Endometrial microvascular endothelial cells (primary cell): ENCODE results near the gene SLAIN2. TPM values are rescaled to one million over a fixed set of nuclear protein-coding genes. Genes with fewer than 3 reads are reported as not detected.
"Not testable (repeated sequence)": the region's sequence is repeated elsewhere in the genome, so short reads cannot be mapped to it uniquely, and the experiment has no call there.

Experiments
- in situ Hi-C: cut with HindIII; loops from 2 replicates; pipeline ENCODE4 v1.10.0; 2017; ENCODE audit warnings: low sequenced_read_pairs, low pct_unique_long_range_greater_than_20kb; ENCODE audit errors: inconsistent ontology term
- total RNA-seq: library from RNA; depleted of rRNA; stranded (reverse); fragments of >200 nt; gene quantifications from one replicate; pipeline ENCODE4 v1.2.3, GENCODE V29; 2015; ENCODE audit errors: inconsistent ontology term

The SLAIN2 gene
- 67.3 TPM for total RNA-seq

DNA sequence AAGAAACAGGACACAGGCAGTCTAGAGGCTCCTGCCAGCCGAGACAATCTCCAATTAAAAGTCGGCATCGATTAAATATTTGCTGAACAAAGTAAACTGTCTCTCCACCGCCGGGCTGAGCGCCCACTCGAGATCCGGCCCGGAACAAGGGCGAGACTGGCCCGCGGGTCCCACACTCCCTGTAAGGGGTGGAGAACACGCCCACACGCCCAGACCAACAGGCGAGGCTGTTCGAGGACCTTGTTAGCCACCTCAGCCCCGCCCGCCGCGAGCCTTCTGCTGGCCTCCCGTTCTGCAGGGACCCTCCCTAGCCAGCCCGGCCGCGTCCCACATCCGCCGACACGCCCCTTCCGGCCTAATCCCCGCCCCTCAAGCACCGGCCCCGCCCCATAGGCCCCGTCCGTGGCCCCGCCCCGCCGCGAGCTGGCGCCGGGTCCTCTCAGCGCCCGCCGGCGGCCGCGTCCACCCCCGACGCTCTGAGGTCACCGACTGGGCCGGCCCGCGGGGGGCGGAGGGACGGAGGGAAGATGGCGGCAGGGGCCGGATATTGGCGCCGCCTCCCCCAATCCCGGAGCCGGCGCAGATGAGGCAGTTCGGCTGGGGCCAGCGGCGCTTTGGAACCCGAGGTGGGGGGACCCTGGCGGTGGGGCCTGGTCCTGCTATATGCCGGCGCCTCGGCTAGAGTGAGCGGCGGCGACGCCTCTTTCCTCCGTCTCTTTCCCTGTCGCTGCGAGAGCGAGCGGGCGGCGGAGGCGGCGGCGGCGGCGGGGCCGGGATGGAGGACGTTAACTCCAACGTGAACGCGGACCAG lies at the start of gene SLAIN2:
TSS of gene SLAIN2 (plus strand) at position 565 of the 811 bp plus-strand sequence. CDS start at position 776, 211 bp downstream.
- in situ Hi-C loops: no loop called here

DNA sequence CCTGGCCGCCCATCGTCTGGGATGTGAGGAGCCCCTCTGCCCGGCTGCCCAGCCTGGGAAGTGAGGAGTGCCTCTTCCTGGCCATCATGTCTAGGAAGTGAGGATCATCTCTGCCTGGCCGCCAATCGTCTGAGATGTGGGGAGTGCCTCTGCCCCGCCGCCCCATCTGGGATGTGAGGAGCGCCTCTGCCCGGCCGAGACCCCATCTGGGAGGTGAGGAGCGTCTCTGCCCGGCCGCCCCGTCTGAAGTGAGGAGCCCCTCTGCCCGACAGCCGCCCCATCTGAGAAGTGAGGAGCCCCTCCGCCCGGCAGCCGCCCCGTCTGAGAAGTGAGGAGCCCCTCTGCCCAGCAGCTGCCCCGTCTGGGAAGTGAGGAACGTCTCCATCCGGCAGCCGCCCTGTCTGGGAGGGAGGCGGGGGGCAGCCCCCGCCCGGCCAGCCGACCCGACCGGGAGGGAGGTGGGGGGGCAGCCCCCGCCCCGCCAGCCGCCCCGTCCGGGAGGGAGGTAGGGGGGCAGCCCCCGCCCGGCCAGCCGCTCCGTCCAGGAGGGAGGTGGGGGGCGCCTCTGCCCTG lies 49.0 kb upstream of the SLAIN2 start:
- in situ Hi-C loops: not testable (repeated sequence)

DNA sequence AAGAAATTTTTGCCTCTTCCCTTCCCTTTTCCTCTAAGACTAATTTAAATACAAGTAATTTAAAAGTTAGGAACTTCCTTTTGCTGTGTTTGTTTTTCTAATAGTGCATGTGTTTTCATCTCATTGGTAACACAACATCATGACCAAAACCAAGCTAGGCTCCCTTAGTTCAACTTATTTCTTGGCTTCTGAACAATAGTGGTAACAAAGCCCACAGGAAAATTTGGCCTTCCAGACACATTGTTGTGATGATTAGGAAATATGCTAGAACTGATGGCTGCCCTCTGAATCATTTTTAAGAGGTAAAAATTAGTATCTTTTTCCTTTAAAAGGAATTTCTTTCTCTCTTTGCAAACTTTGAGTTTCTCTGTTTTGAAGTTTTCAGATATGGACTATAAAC lies 46.2 kb upstream of the SLAIN2 start:
- in situ Hi-C loops: no loop called here

DNA sequence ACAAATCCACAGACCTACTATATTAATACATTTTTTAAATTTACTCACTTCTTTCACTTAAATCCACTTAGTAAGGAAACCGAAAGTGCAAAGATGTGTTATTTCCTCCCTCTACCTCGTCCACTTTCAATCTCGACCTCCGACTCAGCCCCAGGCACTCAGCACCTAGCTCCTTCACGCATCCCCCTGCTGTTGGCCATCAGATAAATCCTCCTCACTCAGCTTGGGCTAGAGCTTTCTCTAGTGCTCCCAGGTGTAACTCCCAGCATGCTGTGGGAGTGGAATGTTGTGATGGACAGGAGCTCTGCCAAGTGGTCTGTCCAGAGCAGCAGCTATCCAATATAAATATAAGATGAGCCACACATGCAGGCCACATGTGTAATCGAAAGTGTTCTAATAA lies 45.0 kb upstream of the SLAIN2 start:
- in situ Hi-C loops: no loop called here

DNA sequence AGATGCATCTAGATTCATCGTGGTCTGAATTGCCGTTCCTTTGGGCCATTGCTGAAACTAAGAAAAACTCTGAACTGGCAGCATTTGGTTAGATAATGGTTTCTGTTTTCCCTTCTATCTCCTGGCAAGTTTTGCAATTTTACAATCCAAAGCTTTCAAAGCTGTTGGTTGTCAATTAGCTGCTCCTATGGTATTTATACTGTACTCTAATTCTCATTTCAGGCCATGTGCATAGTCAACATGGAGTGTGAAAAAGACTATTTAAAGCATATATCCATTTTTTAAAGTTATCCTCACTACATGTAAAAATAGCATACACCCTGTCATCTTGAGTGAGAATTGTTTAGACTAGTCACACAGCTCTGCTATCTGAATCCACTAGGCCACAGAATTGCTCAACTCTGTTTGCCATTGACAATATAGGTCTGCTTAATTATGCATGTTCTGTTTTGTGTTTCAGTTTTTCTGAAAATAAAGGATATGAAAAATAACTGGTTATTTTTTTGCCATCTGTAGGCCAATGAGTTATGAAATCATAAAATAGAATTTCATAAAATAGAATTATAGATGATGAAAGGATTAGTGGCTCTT lies 44.0 kb upstream of the SLAIN2 start:
- in situ Hi-C loops: no loop called here

DNA sequence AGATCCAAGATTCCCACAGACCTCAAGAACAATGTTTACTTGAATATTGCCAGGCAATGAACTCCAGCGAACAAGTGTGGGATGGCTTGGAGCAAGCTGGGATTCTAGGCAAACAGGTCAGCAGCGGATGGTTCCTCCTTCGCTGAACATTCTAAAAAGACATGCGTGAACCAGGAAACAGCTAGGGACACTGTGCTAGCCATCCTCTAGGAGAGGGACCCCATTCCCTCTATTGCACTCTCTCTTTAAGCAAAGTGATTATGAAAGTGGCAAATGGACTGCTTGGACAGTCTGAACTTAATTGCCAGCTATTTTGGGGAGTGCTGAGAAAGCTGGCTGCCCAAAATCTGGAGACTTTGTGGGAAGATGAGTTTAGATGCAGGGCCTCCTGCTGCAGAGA lies 41.8 kb upstream of the SLAIN2 start:
- in situ Hi-C loops: no loop called here

DNA sequence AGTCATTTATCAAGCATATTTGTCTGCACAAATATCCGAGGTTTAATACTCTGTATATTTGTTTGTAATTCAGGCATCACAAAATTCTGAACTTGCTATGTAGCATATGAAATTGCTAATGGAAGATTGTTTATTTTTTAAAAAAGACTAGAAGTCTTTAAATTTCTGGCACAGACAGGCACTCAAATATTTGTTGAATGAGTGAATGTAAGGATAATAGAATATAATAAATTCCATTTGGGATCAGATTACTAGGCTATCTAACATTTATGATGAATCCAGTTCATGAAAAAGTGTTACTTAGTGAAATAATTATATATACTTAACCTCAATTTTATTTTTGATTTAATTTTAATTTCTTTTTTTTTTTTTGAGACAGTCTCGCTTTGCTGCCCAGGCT lies 41.3 kb upstream of the SLAIN2 start:
- in situ Hi-C loops: no loop called here

DNA sequence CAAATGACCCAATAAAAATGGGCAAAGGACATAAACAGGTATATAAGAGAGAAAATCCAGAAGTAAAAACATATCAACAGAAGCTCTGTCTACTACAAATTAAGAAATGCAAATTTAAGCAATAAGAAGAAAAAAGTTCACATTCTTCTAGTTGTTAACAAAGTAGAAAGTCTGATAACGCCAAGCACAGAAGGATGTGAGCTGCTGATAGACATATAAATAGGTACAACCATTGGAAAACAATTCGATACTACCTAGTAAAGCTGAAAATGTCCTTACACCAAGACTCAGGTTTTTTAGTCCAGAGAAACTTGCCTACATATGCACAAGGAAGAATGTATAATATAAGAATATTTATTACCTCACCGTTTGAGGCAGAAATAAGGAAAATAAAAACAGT lies 35.8 kb upstream of the SLAIN2 start:
- in situ Hi-C loops: no loop called here

DNA sequence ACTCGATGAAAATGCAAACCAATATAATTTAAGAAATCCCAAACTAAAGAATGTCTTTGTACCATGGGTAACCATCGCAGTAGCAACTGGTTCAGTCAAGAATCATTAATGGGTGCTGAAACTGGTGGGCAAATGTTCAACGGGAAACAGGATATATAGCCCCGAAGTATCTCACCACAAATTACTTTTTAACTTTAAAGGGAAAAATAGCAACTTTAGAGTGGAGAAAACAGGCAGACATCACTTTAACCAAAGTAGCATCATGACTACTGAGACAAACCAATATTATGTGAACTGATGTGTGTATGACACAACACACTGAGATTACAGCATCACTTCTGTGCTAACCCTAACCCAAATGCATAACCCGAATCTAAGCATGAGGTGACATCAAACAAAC lies 33.8 kb upstream of the SLAIN2 start:
- in situ Hi-C loops: no loop called here

DNA sequence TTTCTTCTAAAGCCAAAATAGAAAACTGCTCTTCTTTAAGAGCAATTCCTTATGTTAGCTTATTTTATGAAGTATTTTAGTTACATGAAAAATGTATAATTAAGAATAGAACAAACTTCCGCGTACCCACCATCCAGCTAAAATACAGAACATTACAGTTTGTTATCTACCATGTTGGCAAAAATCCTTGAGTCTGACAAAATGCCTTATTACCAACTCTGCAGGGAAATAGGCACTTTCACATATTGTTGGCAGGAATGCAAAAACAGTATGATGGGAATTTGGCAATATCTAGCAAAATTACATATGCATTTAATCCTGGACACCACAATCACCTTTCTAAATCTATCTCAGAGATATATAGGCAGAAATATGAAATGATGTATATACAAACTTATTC lies 32.4 kb upstream of the SLAIN2 start:
- in situ Hi-C loops: no loop called here

DNA sequence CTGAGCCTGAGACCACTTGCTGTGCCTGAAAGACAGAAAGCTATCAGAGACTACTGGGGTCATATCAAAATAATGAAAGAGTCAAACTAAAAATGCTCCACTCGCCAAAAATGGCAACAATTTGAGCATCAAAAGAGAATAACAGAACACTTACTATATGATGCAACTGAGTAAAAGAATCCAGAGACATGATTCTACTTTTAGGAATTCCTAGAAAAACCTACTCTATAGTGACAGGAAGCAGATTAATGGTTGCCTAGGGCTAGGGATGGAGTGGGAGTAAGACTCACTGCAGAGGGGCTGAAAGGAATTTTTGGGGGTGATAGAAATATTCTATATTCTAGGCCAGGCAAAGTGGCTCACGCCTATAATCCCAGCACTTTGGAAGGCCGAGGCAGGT lies 29.4 kb upstream of the SLAIN2 start:
- in situ Hi-C loops: no loop called here

DNA sequence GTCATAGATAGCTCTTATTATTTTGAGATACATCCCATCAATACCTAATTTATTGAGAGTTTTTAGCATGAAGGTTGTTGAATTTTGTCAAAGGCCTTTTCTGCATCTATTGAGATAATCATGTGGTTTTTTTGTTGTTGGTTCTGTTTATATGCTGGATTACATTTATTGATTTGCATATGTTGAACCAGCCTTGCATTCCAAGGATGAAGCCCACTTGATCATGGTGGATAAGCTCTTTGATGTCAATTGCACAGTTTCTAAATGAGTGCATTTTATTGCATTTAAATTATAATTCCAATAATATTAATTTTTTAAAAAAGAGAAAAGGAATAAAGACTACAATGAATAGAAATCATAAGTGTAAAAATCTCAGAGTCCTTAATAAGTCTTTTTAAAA lies 26.6 kb upstream of the SLAIN2 start:
- in situ Hi-C loops: not testable (repeated sequence)

DNA sequence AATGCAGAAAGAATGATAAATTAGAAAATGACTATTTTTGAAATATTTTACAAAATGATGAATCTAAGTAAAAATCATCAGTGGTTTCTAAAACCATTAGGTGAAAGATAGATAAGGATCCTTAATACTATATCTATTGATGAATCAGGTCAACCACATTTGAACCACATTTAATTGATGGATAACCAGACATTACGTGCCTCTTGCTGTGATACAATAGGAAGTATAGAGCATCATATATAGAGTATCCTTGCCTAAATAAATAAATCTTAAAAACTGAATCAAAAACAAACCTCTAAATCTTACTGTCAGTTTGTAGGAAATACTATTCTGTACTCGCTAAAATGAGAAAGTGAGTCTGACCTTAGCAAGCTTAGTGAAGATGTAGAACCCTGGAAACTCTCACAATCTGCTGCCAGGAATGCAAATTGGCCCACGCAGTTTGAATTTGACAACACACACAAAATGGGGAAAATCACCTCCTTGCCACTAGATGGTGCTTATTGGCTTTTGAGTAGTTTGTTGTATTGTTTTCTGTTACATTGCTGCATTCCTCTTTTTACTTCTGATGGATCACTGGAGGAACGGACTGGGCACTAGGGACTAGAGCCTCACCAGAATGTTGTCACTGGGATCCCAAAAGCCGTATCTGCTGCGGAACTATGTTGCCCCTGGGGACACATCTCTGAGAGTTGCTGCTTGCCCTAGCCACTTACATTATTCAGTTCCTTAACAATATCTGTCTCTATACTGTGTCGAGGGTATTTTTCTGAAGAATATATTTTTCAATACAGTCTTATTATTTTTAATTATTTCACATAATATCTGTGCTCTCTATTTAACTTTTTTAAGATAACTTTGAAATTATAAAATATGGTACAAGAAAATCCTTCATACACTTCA lies 25.4 kb upstream of the SLAIN2 start:
- in situ Hi-C loops: no loop called here

DNA sequence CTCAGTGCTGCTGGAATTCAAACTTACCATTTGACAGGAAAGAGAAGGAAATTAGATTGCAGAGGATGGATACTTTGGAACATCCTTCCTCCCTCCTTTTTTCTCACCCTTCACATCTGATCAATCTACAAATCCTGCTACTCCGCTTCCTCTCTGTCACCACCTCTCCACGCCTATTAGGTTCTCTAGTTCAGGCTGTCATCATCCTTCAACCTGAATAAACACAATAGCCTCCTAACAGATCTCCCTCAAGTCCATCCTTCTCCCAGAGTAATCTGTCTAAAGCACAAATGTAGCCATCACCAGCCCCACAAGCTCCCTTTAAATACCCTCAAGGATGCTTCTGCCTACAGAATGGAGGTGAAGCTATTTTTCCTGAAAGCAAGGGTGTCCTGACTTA lies 20.0 kb upstream of the SLAIN2 start:
- in situ Hi-C loops: no loop called here

DNA sequence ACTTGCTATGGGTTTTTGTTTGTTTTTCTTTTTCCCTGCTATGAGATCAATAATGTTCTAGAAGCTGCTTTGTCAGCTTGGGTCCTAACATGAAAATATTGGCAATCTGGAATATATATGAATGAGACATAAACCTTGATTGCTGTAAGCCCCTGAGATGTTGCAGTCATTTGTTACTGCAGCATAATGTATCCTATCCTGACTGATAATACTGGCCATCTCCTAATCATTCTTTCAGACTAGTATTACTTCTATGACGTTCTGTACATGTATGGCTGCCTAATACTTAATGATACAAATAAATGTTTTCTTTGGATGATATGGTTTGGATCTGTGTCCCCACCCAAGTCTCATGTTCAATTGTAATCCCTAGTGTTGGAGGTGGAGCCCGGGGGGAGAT lies 19.3 kb upstream of the SLAIN2 start:
- in situ Hi-C loops: no loop called here

DNA sequence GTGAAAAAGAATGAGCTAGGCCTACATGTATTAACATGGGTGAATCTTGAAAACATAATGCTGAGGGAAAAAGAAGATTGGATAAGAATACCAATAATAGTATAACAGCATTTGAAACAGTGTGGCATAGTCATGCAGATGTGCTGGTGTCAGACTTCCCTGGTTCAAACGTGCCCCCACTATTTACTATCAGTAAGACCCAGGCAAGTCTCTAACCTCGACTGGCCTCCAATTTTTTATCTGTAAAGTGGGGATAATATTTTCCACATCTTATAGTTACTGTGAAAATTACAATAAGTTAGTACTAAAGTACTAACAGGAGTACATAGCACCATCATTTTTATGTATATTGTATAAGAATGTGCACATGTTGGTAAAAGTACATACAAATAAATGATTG lies 17.0 kb upstream of the SLAIN2 start:
- in situ Hi-C loops: no loop called here

DNA sequence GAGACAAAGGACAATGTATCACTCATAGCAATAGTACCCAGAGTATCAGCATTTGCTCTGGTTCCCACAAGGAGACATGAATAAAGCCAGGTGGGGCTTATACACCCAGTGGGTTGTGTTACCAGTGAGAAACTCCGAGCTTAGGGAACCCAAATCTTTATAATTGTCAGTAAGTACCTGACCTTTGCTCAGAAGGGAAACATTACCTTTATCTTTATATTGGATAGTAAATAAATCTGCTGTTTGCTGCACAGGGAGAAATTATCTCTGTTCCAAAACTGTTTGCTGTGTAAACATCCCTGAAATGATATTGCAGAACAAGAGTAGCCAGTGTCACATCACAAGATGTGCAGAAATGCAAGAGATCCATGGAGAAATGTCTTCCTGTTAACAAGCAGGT lies 12.1 kb upstream of the SLAIN2 start:
- in situ Hi-C loops: no loop called here

DNA sequence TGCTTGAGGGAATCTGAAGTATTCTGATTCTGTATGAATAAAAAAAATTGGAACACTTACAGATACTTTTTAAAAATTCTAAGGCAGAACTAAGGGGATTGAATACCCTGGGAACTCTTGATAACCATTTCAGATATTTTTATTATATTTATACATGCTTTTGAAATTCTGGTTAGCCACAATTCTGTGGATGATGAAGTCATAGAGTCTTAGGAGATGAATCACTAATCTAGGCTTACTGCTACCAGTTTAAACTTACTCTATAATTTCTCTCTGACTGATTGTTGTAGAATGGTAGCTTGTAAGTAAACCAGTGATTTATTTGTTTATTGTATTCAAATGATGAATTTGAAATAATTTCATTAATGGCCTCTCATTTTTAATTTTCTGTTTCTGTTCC lies 11.4 kb upstream of the SLAIN2 start:
- in situ Hi-C loops: no loop called here

DNA sequence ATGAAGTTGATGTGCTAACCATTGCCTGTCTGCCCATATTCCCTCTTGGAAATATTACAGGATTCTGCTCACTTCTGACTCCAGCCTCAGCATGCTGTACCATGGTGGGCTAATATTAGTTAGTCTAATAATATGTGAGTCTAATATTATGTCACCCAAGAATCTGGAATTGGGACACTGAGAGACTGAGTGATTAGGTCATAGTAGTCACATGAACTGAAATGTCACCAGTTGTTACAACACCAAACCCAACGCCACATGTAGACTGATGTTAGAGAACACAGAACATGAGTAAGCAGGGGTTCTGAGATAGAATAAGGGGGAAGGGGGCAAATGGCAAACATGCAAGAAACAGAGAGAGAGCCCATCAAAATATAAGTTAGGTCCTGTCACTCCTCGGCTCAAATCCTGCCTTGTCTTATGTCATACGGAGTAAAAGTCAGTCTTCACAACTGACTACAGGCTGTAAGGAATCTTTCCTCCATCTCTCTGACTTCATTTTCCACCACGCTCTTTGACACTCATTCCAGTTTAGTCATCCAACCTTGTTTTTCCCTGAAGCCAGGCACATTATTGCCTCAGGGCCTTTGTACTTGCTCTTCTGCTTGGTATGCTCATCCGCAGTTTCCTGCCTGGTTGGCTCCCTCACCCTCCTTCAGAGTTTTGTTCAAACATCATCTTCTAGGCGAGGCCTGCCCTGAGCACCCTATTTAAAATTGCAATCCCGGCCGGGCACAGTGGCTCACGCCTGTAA lies 9.6 kb upstream of the SLAIN2 start:
- in situ Hi-C loops: no loop called here
